ENCODE results near the gene AGFG2. TPM values are rescaled to one million over a fixed set of nuclear protein-coding genes. Genes with fewer than 3 reads are reported as not detected.

The AGFG2 gene
- total and polyA plus RNA-seq, 2 of the 13 experiments (the other 11 are each of a cell fraction or from before 2014, with no cell fraction given), result 125 to 132 TPM

GRCh38 chr7:100572949-100573675 lies 34.1 kb downstream of the AGFG2 start (continued):
- TF ChIP-seq AFF4 (CRISPR knock-in tag; IDR thresholded peaks at IDR 0.05) (no peak), TAF1 (CRISPR knock-in tag; IDR thresholded peaks at IDR 0.05) (no peak), KLF15 (CRISPR knock-in tag; IDR thresholded peaks at IDR 0.05; ENCODE audit: borderline replicate concordance) (no peak), FOXP1 (IDR thresholded peaks at IDR 0.05) (no peak), FOXP1 (CRISPR knock-in tag; IDR thresholded peaks at IDR 0.05) (no peak), FOXJ3 (CRISPR knock-in tag; IDR thresholded peaks at IDR 0.05; ENCODE audit: borderline replicate concordance) (no peak), AGO1 (IDR thresholded peaks at IDR 0.05; ENCODE audit: low read depth, low read length, poor library complexity, severe bottlenecking) (peak; percentile 97), RAD21 (CRISPR knock-in tag; IDR thresholded peaks at IDR 0.05) (peak; percentile 8; the same call in 1 of the 2 replicates), MBD4 (IDR thresholded peaks at IDR 0.05; ENCODE audit: borderline replicate concordance, low read length) (no peak), ATF6 (CRISPR knock-in tag; conservative IDR thresholded peaks at IDR 0.05) (no peak)
